Body of pancreas (tissue), 4 donors: ENCODE measurements around the gene NPM3. TPM values are rescaled to one million over a fixed set of nuclear protein-coding genes. Genes with fewer than 3 reads are reported as not detected.

Experiments used
- ATAC-seq: fragments of 150-250 bp; one replicate; pipeline ENCODE4 v1.9.1; 2016
- DNase-seq, 4 donors: peaks; one replicate each; pipeline ENCODE4 v3.0.0-alpha.2; 2019
- H3K27ac ChIP-seq, 4 donors: fragments of 200-600 bp; sonication (generic); 1 replicate in 3 of 4; 2 replicates in 1 of 4; pipeline versions ENCODE4 v1.5.1 to v1.6.1; 2016 to 2019; ENCODE audit warnings: mild to moderate bottlenecking in 1 of 4, mixed read lengths in 1 of 4, moderate library complexity in 1 of 4
- H3K27me3 ChIP-seq, 2 donors: fragments of 200-600 bp; sonication (generic); one replicate each; pipeline ENCODE4 v1.6.0; 2016; ENCODE audit warnings: mild to moderate bottlenecking in 1 of 2
- H3K36me3 ChIP-seq, 2 donors: fragments of 200-600 bp; sonication (generic); replicated peaks in 1 of 2; 2 replicates each; pipeline ENCODE4 v1.5.1; 2016; ENCODE audit warnings: low read depth in 2 of 2; ENCODE audit not compliant: insufficient read depth in 1 of 2
- H3K4me1 ChIP-seq: fragments of 200-600 bp; sonication (generic); one replicate; pipeline ENCODE4 v1.6.0; 2016
- H3K4me3 ChIP-seq, 2 donors: fragments of 200-600 bp; sonication (generic); 1 replicate in 1 of 2; 2 replicates in 1 of 2; pipeline ENCODE4 v1.5.1; 2016 to 2019
- H3K9me3 ChIP-seq, 3 donors: fragments of 200-600 bp; sonication (generic); 1 replicate in 2 of 3; 2 replicates in 1 of 3; pipeline ENCODE4 v1.5.1; 2016
- CTCF ChIP-seq, 7 experiments: fragments of 450-650 bp in 4 of 7; fragments of 200-600 bp in 3 of 7; sonication (generic) in 3 of 7; IDR thresholded peaks; one replicate each; pipeline ENCODE4 v1.5.1; 2016 to 2019; ENCODE audit warnings: antibody characterized with exemption in 7 of 7
- POLR2A ChIP-seq, 3 donors: fragments of 450-650 bp; IDR thresholded peaks; one replicate each; pipeline ENCODE4 v1.6.1; 2016; ENCODE audit warnings: antibody characterized with exemption in 3 of 3, mild to moderate bottlenecking in 2 of 3
- WGBS, 2 donors: methylation state at CpG; one replicate each; pipeline ENCODE4 v1.1.5; 2017; 5-methylcytosine and 5-hydroxymethylcytosine counted together
- intact Hi-C: fragments of 100-400 bp; cut with DNase I; formaldehyde crosslinking; loops from one replicate; pipeline ENCODE4 v1.15.1; 2023
- total RNA-seq, 2 donors: library from RNA; depleted of rRNA; stranded (reverse); fragments of >200 nt; gene quantifications; one replicate each; pipeline ENCODE4 v1.1.0, GENCODE V29; 2016

Gene NPM3
- total RNA-seq, 2 donors from 2014 or later = 8.3 to 18.1 TPM

GRCh38 chr10:101767966-101768790 lies 15.1 kb downstream of the NPM3 start:
- no peaks in the 10 kb centered on the region for H3K4me1 ChIP-seq

GRCh38 chr10:101767600-101767945 lies 15.7 kb downstream of the NPM3 start:
- Histone ChIP-seq H3K36me3 (no peaks in the 10 kb centered on the region), H3K27ac (no peak overlapping the region), H3K27me3 (peaks cover 0 to 8% of the 10 kb centered on the region in 2 donors), H3K4me3 (no peak overlapping the region), H3K4me1 (no peaks in the 10 kb centered on the region), H3K9me3 (no peaks in the 10 kb centered on the region)
- DNase-seq (no peak), ATAC-seq (no peak)
- TF ChIP-seq CTCF (IDR thresholded peaks at IDR 0.05) = no peak
- no peak for TF ChIP-seq POLR2A (IDR thresholded peaks at IDR 0.05)
- intact Hi-C loops = no loop called here
- WGBS, 2 donors = 38 to 50% methylated on average over 1 to 6 of the region's 6 CpGs

More at GRCh38 chr10:101767966-101768790, 15.1 kb downstream of the NPM3 start:
- intact Hi-C loops = no loop called here
- H3K36me3 ChIP-seq = no peaks in the 10 kb centered on the region
- H3K9me3 ChIP-seq = no peaks in the 10 kb centered on the region
- no peak overlapping the region for H3K27ac ChIP-seq
- H3K27me3 ChIP-seq = peaks cover 0 to 14% of the 10 kb centered on the region in 2 donors
- 63 to 67% methylated on average over 11 to 14 of the region's 14 CpGs for WGBS, 2 donors
- DNase-seq = no peak
- no peak overlapping the region for H3K4me3 ChIP-seq
- no peak for TF ChIP-seq POLR2A (IDR thresholded peaks at IDR 0.05)
- TF ChIP-seq CTCF (IDR thresholded peaks at IDR 0.05) = no peak
- ATAC-seq = no peak

GRCh38 chr10:101766753-101767599 lies 16.3 kb downstream of the NPM3 start:
- no peaks in the 10 kb centered on the region for H3K36me3 ChIP-seq
- H3K27me3 ChIP-seq = peaks cover 0 to 2% of the 10 kb centered on the region in 2 donors
- WGBS, 2 donors = 75% methylated on average over 10 to 11 of the region's 12 CpGs

DNA sequence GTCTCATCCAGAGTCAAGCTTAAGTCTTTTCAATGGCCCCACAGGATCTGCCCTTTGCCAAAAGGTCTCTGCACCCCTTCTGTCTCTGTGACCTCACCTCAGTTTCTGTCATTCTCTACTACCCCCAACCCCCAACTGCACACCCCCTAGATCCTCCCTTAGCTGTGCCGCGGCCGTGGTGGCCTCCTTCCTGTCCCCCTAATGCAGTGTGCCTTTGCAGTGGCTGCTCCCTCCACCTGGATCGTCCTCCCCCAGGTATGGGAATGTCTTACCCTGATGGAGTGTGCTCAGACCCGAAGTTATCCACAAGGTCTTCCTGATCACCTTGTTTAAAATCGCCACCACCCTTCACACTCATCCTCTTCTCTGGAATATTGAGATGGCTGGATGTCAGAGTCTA lies 16.9 kb downstream of the NPM3 start:
- DNase-seq = no peak
- TF ChIP-seq CTCF (IDR thresholded peaks at IDR 0.05) (no peak), POLR2A (IDR thresholded peaks at IDR 0.05) (no peak)
- Histone ChIP-seq H3K9me3 (no peaks in the 10 kb centered on the region), H3K27me3 (no peaks in the 10 kb centered on the region), H3K36me3 (no peaks in the 10 kb centered on the region), H3K4me1 (no peaks in the 10 kb centered on the region), H3K27ac (no peak overlapping the region), H3K4me3 (no peak overlapping the region)
- no peak for ATAC-seq
- 57 to 60% methylated on average over 6 of the region's 6 CpGs for WGBS, 2 donors
- intact Hi-C loops = no loop called here

More at GRCh38 chr10:101766753-101767599, 16.3 kb downstream of the NPM3 start:
- DNase-seq (no peak), ATAC-seq (no peak)
- TF ChIP-seq CTCF (IDR thresholded peaks at IDR 0.05) (no peak), POLR2A (IDR thresholded peaks at IDR 0.05) (no peak)
- Histone ChIP-seq H3K9me3 (no peaks in the 10 kb centered on the region), H3K4me3 (no peak overlapping the region), H3K27ac (no peak overlapping the region), H3K4me1 (no peaks in the 10 kb centered on the region)
- intact Hi-C loops = no loop called here
